Dedifferentiated amniotic fluid mesenchymal stem cell (primary cell): ENCODE results near the gene AWAT2.
A peak's percentile ranks its signal among the peaks of the same experiment; 100 is the strongest.
"Not testable (repeated sequence)": the region's sequence is repeated elsewhere in the genome, so short reads cannot be mapped to it uniquely, and the experiment has no call there.

Experiments used
- DNase-seq: peaks from one replicate; pipeline ENCODE4 v3.0.0-alpha.2; 2016; ENCODE audit errors: extremely low spot score

Gene AWAT2

GRCh38 chrX:70041993-70042392 is 7.7 kb downstream of the AWAT2 start:
- DNase-seq = no peak

GRCh38 chrX:70039758-70040157 is 10.0 kb downstream of the AWAT2 start:
- no peak for DNase-seq

DNA sequence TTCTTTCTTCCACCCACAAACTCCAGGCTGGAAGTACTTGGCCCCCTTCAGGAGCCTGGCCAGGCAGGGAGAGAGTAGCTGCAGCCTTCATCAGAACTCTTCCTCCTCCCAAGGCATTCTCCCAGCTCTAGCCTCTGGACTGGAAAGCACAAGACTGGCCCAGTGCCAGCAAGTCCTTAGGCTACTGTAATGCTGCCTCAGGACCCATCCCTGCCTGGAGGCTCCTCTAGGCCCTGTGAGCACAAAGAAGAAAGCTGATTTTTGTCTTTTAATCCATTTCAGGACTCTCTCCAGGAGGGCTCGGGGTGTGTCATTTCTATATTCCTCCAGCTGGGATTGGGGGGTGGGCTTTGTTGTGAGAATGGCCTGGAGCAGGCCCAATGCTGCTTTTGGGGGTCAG is 10.8 kb downstream of the AWAT2 start:
- DNase-seq = no peak

GRCh38 chrX:70038515-70038914 is 11.2 kb downstream of the AWAT2 start:
- no peak for DNase-seq

DNA sequence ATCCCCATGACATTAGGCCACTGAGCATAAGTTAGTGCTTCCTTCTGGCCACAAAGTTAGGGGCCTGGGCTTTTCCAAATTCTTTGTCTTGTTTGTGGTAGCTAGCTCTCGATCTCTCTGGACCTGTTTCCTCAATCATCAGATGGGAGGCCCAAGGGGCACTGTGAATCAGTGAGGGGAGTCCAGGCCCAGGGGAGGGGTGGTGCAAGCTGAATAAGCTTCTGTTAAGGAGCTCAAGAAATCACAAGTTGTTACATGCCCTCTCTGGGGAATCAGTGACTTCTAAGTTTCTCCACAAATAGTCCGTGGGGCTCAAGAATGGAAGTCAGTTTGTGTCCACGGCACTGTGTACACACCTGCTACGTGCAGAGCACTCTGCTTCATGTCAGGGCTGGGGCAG is 15.1 kb downstream of the AWAT2 start:
- DNase-seq = no peak

GRCh38 chrX:70033348-70034051 is 16.2 kb downstream of the AWAT2 start:
- DNase-seq = no peak

GRCh38 chrX:70032792-70033191 is 16.9 kb downstream of the AWAT2 start:
- no peak for DNase-seq

- peak; percentile 52 for DNase-seq
Measured at GRCh38 chrX:70030301-70030767, 19.4 kb downstream of the AWAT2 start.

GRCh38 chrX:70029863-70030262 is 19.9 kb downstream of the AWAT2 start:
- DNase-seq = no peak

DNA sequence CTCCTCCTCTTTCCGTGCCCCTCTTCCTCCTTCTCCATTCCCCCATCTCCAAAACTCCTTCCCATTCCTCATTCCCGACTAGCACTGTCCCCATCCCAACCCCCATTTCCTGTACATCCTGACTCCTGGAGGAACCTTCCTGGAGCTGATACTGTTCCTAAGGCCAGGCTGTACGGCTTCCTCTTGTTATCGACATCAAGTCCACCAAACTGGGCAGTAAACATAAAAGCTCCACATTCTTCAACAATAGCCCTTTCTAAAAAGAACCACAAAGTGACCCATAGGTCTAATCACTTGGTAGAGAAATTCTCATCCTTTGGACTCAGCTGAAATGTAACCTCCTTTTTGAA is 22.9 kb downstream of the AWAT2 start:
- no peak for DNase-seq

- no peak for DNase-seq
Measured at GRCh38 chrX:70026112-70026850, 23.5 kb downstream of the AWAT2 start.

DNA sequence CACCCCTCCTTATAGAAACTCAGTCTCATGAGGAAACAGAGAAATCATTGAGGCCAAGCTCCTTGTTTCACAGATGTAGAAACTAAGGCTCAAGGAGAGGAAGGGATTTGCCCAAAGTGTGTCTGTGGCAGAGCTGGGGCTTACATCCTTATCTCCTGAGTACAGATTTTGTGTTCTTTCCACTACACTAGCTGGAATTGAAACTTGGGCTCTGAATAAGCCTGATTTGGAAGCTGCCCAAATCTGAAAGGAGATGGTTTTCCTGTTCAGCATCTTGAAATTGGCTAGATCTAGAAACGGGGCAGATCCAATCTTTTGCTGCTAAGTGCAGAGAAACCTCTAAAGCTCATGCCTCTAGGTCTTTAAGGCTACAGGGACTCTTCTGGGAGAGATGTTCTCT is 24.3 kb downstream of the AWAT2 start:
- no peak for DNase-seq

- DNase-seq = no peak
Measured at GRCh38 chrX:70022616-70023015, 27.1 kb downstream of the AWAT2 start.

GRCh38 chrX:70016513-70016912 is 33.2 kb downstream of the AWAT2 start:
- DNase-seq = no peak

DNA sequence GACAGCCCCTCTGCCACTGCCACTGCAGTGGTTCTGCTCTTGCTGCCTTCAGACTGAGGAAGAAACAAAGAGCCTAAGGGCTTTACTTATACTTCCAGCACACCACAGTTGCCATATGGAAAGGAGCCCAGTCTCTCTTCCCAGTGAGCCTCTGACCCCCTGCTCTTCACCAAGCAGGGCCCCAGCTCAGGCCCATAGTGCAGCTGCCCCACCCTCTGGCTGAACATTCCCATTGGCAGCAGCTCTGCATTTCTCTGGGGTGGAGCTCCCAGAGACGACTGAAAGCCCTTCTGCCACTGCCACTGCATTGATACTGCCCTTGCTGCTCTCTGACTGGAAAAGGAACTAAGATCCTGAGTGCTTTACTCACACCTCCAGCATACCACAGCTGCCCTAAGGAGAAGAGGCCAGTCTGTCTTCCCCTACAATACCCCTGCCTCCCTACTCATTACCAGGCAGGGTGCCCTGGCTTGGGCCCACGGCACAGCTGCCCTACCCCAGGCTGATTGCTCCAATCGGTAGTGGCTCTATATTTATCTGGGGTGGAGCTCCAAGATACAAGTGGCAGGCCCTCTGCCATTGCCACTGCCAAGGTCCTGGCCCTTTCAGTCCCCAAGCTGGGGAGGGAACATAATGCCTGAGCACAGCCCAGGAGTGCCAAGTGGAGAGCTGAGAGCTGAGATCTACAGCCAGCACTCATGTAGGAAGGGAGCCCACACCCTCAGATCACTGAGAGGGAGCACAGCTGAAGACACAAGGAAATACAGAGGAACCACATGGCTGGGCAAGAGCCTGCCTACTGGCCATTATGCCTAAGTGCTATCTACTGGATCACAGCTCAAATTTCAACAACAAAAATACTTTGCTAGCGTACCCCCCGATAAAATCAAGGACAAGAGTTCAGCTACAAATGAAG is 36.0 kb downstream of the AWAT2 start:
- no peak for DNase-seq

GRCh38 chrX:70012756-70013155 is 37.0 kb downstream of the AWAT2 start:
- DNase-seq = no peak

DNA sequence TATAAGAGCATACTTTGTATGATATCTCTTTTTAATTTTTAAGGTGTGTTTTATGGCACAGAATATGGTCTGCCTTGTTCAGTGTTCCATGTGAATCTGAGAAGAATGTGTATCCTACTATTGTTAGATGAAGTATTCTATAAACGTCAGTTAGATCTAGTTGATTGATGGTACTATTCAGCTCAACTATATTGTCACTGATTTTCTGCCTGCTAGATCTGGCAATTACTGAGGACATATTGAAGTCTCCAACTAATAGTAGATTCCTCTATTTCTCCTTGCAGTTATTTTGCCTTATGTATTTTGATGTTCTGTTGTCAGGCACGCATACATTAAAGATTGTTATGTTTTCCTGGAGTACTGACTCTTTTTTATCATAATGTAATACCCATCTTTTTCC is 39.8 kb downstream of the AWAT2 start:
- DNase-seq = no peak

- no peak for DNase-seq
Measured at GRCh38 chrX:70009049-70009448, 40.7 kb downstream of the AWAT2 start.

DNA sequence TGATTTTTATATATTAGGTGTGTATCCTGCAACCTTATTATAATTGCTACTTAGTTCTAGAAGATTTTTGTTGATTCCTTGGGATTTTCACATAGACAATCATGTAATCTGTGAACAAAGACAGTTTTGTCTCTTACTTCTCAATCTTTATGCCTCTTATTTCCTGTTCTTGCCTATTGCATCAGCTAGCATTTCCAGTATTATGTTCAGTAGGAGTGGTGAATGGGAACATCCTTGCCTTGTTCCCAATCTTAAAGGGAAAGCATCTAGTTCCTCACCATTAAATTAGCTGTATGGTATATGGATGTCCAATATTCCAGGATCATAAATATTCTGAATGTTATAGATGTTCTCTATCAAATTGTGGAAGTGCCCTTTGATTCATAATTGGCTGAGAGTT is 41.8 kb downstream of the AWAT2 start:
- no peak for DNase-seq

GRCh38 chrX:70001708-70002341 is 47.9 kb downstream of the AWAT2 start:
- no peak for DNase-seq

- no peak for DNase-seq
Measured at GRCh38 chrX:70001269-70001668, 48.5 kb downstream of the AWAT2 start.

DNA sequence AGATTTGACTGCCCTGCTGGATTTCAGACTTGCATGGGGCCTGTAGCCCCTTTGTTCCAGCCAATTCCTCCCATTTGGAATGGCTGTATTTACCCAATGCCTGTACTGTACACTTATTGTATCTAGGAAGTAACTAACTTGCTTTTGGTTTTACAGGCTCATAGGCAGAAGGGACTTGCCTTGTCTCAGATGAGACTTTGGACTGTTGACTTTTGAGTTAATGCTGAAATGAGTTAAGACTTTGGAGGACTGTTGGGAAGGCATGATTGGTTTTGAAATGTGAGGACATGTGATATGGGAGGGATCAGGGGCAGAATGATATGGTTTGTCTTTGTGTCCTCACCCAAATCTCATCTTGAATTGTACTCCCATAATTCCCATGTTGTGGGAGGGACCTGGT is 51.4 kb downstream of the AWAT2 start:
- not testable (repeated sequence) for DNase-seq
